Colonic mucosa (tissue), 4 donors: ENCODE data around the gene PAFAH2. TPM values are rescaled to one million over a fixed set of nuclear protein-coding genes. Genes with fewer than 3 reads are reported as not detected.

Experiments used
- DNase-seq: peaks from one replicate; pipeline ENCODE4 v3.0.0-alpha.2; 2020
- H3K27ac ChIP-seq: fragments of 200-600 bp; one replicate; pipeline ENCODE4 v1.8.0; 2021
- H3K27me3 ChIP-seq: fragments of 200-600 bp; one replicate; pipeline ENCODE4 v1.8.0; 2021
- H3K36me3 ChIP-seq: fragments of 200-600 bp; one replicate; pipeline ENCODE4 v1.8.0; 2021
- H3K4me1 ChIP-seq: fragments of 200-600 bp; one replicate; pipeline ENCODE4 v1.8.0; 2021; ENCODE audit warnings: mild to moderate bottlenecking
- H3K4me3 ChIP-seq: fragments of 200-600 bp; one replicate; pipeline ENCODE4 v1.8.0; 2021
- H3K9ac ChIP-seq, 2 donors: one replicate each; pipeline ENCODE4 v1.7.0; 2013; ENCODE audit warnings: control low read depth in 2 of 2, low read depth in 2 of 2, low read length in 2 of 2
- H3K9me3 ChIP-seq: fragments of 200-600 bp; one replicate; pipeline ENCODE4 v1.8.0; 2021
- CTCF ChIP-seq: fragments of 200-600 bp; IDR thresholded peaks from one replicate; pipeline ENCODE4 v1.8.0; 2022; ENCODE audit warnings: antibody characterized with exemption, mild to moderate bottlenecking
- intact Hi-C: fragments of 100-400 bp; cut with DNase I; formaldehyde crosslinking; loops from one replicate; pipeline ENCODE4 v1.14.1; 2022
- total RNA-seq, 2 donors: library from RNA; stranded (reverse); fragmentation: NEBNext Ultra II Directional in 1 of 2; extraction: Animal tissue kit (Norgen Biotek cat#: 25700) in 1 of 2; gene quantifications; one replicate each; pipeline ENCODE4 v1.2.1, GENCODE V29; 2021
- donor health status: healthy.
- donor health status: DM: no; HTN: no; CAD: no.
- donor health status: DM: no; HTN: no; CAD: no.

The PAFAH2 gene
- total RNA-seq, 2 donors from 2014 or later, result 34.8 to 40.8 TPM

DNA sequence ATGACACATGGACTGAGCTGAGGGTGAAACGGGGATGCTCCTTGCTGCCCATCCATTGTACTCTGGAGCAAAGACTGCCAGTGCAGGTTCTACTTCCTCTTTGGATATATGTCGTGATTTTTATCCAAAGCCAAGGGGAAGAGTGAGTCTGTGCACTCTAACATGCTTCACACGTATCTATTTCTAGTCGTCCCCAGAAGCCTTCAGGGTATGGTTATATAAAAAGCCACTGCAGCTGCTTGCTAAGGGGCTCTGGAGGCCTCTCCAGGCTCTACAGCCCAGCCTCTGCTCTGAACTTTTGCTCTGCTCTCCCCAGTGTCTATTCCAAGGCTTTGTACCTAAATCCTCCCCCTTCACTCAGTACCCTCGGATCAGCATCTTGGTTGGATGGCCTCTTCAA, 20.1 kb downstream of the PAFAH2 start:
- no peaks in the 10 kb centered on the region for H3K9me3 ChIP-seq
- H3K36me3 ChIP-seq, result peaks cover 10% of the 10 kb centered on the region
- no peak for DNase-seq
- no peak overlapping the region for H3K27ac ChIP-seq
- no peak overlapping the region for H3K9ac ChIP-seq
- no peak overlapping the region for H3K4me3 ChIP-seq
- no peaks in the 10 kb centered on the region for H3K4me1 ChIP-seq
- no peak for TF ChIP-seq CTCF
- H3K27me3 ChIP-seq, result no peaks in the 10 kb centered on the region
- intact Hi-C loops, result no loop called here

DNA sequence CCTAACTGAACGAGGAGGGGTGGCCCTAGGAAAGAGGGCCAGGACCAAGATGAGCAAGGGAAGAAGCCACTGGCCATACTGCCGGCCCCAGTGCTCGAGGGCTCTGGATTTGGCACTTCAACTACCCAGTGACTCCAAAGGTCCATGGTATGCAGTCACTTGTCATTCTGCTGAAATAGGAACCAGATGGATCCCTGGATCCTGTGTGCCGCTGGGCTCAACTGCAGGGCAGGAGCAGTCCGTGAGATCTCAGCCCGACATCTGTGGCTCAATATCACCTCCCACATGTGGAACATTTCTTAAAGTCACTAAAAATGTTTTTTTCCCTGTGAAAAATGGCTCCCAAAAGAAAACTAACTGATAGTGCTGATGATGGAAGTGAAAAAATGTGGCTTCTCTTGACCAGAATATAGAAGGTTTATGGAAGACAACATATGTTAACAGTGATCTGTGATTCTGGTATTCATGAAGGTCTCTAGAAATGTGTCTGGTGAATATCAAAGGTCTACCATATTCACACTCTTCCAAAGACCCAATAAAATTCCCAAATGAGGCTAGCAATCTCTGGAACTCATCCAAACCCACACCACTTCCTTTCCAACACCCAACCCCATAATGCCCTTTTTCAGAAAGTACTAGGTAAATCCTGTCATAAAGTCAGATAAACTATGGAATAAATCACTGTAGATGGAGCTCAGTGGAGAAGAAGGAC, 24.1 kb downstream of the PAFAH2 start:
- Histone ChIP-seq H3K36me3 (peaks cover 8% of the 10 kb centered on the region), H3K27me3 (no peaks in the 10 kb centered on the region), H3K4me1 (no peaks in the 10 kb centered on the region), H3K4me3 (no peak overlapping the region), H3K9me3 (no peaks in the 10 kb centered on the region), H3K27ac (no peak overlapping the region), H3K9ac (no peak overlapping the region)
- DNase-seq, result no peak
- TF ChIP-seq CTCF, result no peak
- intact Hi-C loops, result no loop called here

GRCh38 chr1:25971811-25972180, 26.1 kb downstream of the PAFAH2 start:
- TF ChIP-seq CTCF, result no peak
- intact Hi-C loops, result no loop called here
- H3K36me3 ChIP-seq, result peaks cover 8% of the 10 kb centered on the region
- no peaks in the 10 kb centered on the region for H3K27me3 ChIP-seq
- no peak for DNase-seq
- no peak overlapping the region for H3K9ac ChIP-seq
- no peak overlapping the region for H3K27ac ChIP-seq
- no peaks in the 10 kb centered on the region for H3K9me3 ChIP-seq
- no peak overlapping the region for H3K4me3 ChIP-seq
- no peaks in the 10 kb centered on the region for H3K4me1 ChIP-seq

DNA sequence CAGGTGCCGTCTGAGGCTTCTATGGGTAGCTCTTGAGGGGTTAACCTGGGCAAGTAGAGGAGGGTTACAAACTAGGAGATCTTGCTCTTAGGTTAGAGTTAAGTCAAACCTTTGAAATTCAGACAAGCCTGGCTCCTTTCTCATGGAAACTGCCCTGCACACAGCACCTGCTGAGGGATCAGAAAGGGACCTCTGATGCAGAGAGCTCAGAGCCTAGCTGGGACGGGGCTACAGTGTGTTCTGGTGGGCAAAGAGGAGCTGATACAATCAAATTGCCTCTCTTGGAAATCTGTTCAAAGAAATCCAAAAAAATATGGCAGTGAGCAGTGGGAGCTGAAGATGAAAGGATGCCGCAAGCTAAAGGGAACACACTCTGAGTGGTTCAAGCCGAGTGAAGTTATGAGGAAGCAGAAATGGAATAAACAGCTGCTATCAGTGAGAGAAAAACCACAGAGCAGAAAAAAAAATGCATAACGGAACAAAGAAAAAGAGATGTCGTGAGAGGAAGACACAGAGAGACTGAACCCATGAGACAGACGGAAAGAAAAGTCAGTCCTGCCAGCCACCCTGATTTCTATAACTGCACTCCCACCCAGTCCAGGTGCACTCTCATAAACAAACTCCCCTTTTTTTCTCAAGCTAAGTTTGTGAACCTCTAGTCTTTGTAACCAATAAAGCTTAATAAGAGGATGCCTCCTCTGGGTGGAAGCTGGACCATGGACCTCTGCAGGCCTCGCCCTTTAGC, 26.6 kb downstream of the PAFAH2 start:
- Histone ChIP-seq H3K4me1 (no peaks in the 10 kb centered on the region), H3K9me3 (no peaks in the 10 kb centered on the region), H3K4me3 (no peak overlapping the region), H3K9ac (no peak overlapping the region), H3K36me3 (peaks cover 8% of the 10 kb centered on the region), H3K27me3 (no peaks in the 10 kb centered on the region), H3K27ac (no peak overlapping the region)
- intact Hi-C loops, result no loop called here
- DNase-seq, result no peak
- TF ChIP-seq CTCF, result no peak

- intact Hi-C loops, result no loop called here
- Histone ChIP-seq H3K9me3 (no peaks in the 10 kb centered on the region), H3K27me3 (no peaks in the 10 kb centered on the region), H3K4me1 (no peaks in the 10 kb centered on the region), H3K27ac (no peak overlapping the region), H3K4me3 (no peak overlapping the region), H3K9ac (no peak overlapping the region), H3K36me3 (peaks cover 2% of the 10 kb centered on the region)
- TF ChIP-seq CTCF, result no peak
- DNase-seq, result no peak
These were observed 30.6 kb downstream of the PAFAH2 start for GRCh38 chr1:25967308-25967707.
